A549 (cell line): Measurements from ENCODE around the gene DEAF1. TPM values are rescaled to one million over a fixed set of nuclear protein-coding genes. Genes with fewer than 3 reads are reported as not detected.

ENCODE experiments used
- ATAC-seq, 2 experiments: fragments of 200-7000 bp in 1 of 2; fragments of >200 bp in 1 of 2; cut with Nextera tagmentation in 1 of 2; cut with Tn5 transposase in 1 of 2; 3 replicates each; pipeline versions ENCODE4 v1.8.0 to v1.9.1; 2018 to 2020; ENCODE audit warnings: mild to moderate bottlenecking in 1 of 2, moderate library complexity in 1 of 2
- CTCF ChIA-PET: fragments of 300-600 bp; sonication (Branson Sonifier 250); formaldehyde crosslinking; extraction: SDS; loops from one replicate; lab custom pipeline; 2021; ENCODE audit warnings: antibody characterized with exemption, inconsistent platforms; lab: Yijun Ruan, JAX
- POLR2A ChIA-PET: fragments of 350-600 bp; formaldehyde crosslinking; extraction: SDS; loops from one replicate; lab custom pipeline; 2021; ENCODE audit warnings: antibody characterized with exemption, inconsistent platforms; lab: Yijun Ruan, JAX
- DNase-seq, 2 experiments: peaks; one replicate each; pipeline versions ENCODE4 v3.0.0 to v3.0.0-alpha.2; 2011 to 2016; ENCODE audit warnings: low read depth in 1 of 2, low spot score in 1 of 2
- FAIRE-seq: peaks from 2 replicates; lab custom pipeline; 2011; peaks lifted over from hg19 to GRCh38; lab: Jason Lieb, UNC
- H3K27ac ChIP-seq, 2 experiments: fragments of >200 bp; sonication (Bioruptor Twin); formaldehyde crosslinking; 3 replicates each; pipeline ENCODE4 v1.5.1; 2016 to 2017
- H3K4me1 ChIP-seq: fragments of >200 bp; sonication (Bioruptor Twin); formaldehyde crosslinking; 3 replicates; pipeline ENCODE4 v1.6.1; 2016
- H3K4me2 ChIP-seq: fragments of >200 bp; sonication (Bioruptor Twin); formaldehyde crosslinking; 3 replicates; pipeline ENCODE4 v1.6.1; 2016
- H3K4me3 ChIP-seq: fragments of >200 bp; sonication (Bioruptor Twin); formaldehyde crosslinking; 3 replicates; pipeline ENCODE4 v1.5.1; 2016
- H3K9me3 ChIP-seq: fragments of >200 bp; sonication (Bioruptor Twin); formaldehyde crosslinking; 3 replicates; pipeline ENCODE4 v1.6.1; 2016
- CBX8 ChIP-seq: fragments of 200-600 bp; sonication (generic); IDR thresholded peaks from 2 replicates; pipeline ENCODE4 v1.6.1; 2016
- CEBPB ChIP-seq, 2 experiments: fragments of >200 bp in 1 of 2; sonication (Bioruptor Twin) in 1 of 2; formaldehyde crosslinking in 1 of 2; IDR thresholded peaks; 2 replicates each; pipeline ENCODE4 v1.6.1; 2012 to 2016
- CHD4 ChIP-seq: fragments of 200-600 bp; sonication (generic); IDR thresholded peaks from 2 replicates; pipeline ENCODE4 v1.6.1; 2016; ENCODE audit warnings: antibody characterized with exemption, mild to moderate bottlenecking, borderline replicate concordance
- HDAC2 ChIP-seq: fragments of 200-600 bp; sonication (generic); IDR thresholded peaks from 2 replicates; pipeline ENCODE4 v1.6.1; 2016
- HOXB13 ChIP-seq: fragments of 250-450 bp; sonication (Bioruptor Pico); IDR thresholded peaks from 2 replicates; pipeline ENCODE4 v1.5.0; 2020; ENCODE audit warnings: low read depth, mild to moderate bottlenecking, moderate library complexity
- JUN ChIP-seq, 2 experiments: fragments of >200 bp; sonication (Bioruptor Twin); formaldehyde crosslinking; IDR thresholded peaks; 2 replicates in 1 of 2; 3 replicates in 1 of 2; pipeline ENCODE4 v1.6.1; 2016 to 2017
- JUNB ChIP-seq: fragments of >200 bp; sonication (Bioruptor Twin); formaldehyde crosslinking; IDR thresholded peaks from 2 replicates; pipeline ENCODE4 v1.6.1; 2016
- KDM1A ChIP-seq: fragments of 200-600 bp; sonication (generic); IDR thresholded peaks from 2 replicates; pipeline ENCODE4 v1.6.1; 2016; ENCODE audit warnings: low read depth, mild to moderate bottlenecking
- KDM5A ChIP-seq: fragments of 200-600 bp; sonication (generic); IDR thresholded peaks from 2 replicates; pipeline ENCODE4 v1.6.1; 2016; ENCODE audit warnings: antibody characterized with exemption, mild to moderate bottlenecking
- MAZ ChIP-seq: fragments of 150-350 bp; IDR thresholded peaks from 2 replicates; pipeline ENCODE4 v1.6.1; 2014; ENCODE audit warnings: antibody characterized with exemption, low read depth, low read length, borderline replicate concordance
- RARB ChIP-seq: fragments of 250-450 bp; sonication (Bioruptor Pico); IDR thresholded peaks from 2 replicates; pipeline ENCODE4 v1.8.0; 2021; ENCODE audit warnings: mild to moderate bottlenecking, moderate library complexity
- RFX5 ChIP-seq: fragments of 450-650 bp; IDR thresholded peaks from 2 replicates; pipeline ENCODE4 v1.7.1; 2014; ENCODE audit warnings: antibody characterized with exemption, mild to moderate bottlenecking, moderate library complexity
- RNF2 ChIP-seq: fragments of 200-600 bp; sonication (generic); IDR thresholded peaks from 2 replicates; pipeline ENCODE4 v1.6.1; 2016; ENCODE audit warnings: low read depth, mild to moderate bottlenecking, antibody characterized with exemption, moderate library complexity, borderline replicate concordance
- WGBS: methylation state at CpG from one replicate; pipeline ENCODE4 v1.1.6; 2017; ENCODE audit errors: missing lambda C conversion rate; 5-methylcytosine and 5-hydroxymethylcytosine counted together
- polyA plus RNA-seq, 4 experiments: library from polyadenylated mRNA; depleted of rRNA in 3 of 4; stranded (reverse); fragments of >200 nt; fragmentation: RNase III in 1 of 4; extraction: RNeasy Plus Mini Kit Qiagen cat#74134 plus additional on column Dnase treatment in 1 of 4; gene quantifications; 2 replicates in 3 of 4; 3 replicates in 1 of 4; pipeline ENCODE4 v1.2.3, GENCODE V29; 2011 to 2017
- TF ChIP-seq, protein P1 (sequence below): fragments of 250-450 bp; sonication (Bioruptor Pico); IDR thresholded peaks from 2 replicates; pipeline ENCODE4 v1.5.0; 2020; ENCODE audit warnings: low read depth, mild to moderate bottlenecking, moderate library complexity
- TF ChIP-seq, protein P2 (sequence below): fragments of >200 bp; sonication (Bioruptor Twin); formaldehyde crosslinking; IDR thresholded peaks from 2 replicates; pipeline ENCODE4 v1.6.1; 2016
- TF ChIP-seq, protein P3 (sequence below): IDR thresholded peaks from 2 replicates; pipeline ENCODE4 v1.6.1; 2012; ENCODE audit warnings: low read depth, borderline replicate concordance

Gene DEAF1
- polyA plus RNA-seq, 2 of the 4 experiments (the other 2 are of a cell fraction): 16.0 to 24.0 TPM

DNA sequence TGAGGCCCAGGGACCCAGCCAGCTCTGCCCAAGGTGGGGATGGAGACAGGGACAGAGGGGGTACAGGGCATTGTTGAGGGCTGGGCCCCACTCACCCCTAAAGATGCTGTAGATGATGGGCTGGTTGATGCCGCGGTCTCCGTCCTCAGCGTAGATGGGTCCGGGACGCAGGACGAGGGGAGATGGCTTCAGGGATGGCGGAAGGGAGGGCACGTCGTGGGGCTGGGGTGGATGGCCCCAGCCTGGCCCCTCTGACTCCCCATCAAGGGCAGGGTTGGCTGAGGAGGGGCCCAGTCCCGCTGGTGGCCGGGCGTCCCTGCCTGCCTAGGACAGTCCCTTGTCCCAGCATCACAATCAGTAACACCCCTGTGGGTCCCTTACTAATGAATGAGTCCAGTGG is 74.8 kb downstream of the DEAF1 start (continued):
- TF ChIP-seq, protein P1, sequence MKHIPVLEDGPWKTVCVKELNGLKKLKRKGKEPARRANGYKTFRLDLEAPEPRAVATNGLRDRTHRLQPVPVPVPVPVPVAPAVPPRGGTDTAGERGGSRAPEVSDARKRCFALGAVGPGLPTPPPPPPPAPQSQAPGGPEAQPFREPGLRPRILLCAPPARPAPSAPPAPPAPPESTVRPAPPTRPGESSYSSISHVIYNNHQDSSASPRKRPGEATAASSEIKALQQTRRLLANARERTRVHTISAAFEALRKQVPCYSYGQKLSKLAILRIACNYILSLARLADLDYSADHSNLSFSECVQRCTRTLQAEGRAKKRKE: no peak

DNA sequence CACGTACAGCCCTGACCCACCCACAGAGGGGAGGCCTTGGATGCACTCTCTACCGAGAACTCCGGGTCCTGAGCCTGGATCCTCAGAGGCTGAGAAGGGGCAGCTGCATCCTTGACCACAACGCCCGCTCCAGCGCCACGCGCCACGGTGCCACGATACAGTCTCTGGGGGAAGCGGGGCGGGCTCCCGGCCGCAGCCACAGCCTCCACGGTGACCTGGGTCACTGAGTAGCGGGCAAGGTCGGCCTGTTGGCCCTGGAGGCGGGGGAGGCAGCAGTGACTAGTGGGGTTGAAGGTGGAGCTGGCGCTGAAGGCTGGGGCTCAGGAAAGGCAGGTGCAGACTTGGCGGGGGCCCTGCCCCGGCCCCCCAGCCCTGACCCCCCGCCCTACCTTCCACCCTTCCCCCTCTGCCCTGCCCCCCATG is 75.4 kb downstream of the DEAF1 start:
- H3K9me3 ChIP-seq: no peaks in the 10 kb centered on the region
- FAIRE-seq (no peak), DNase-seq (no peak), ATAC-seq (no peak)
- WGBS: 87% methylated on average over 14 of the region's 22 CpGs
- ChIA-PET POLR2A (no interaction called here), CTCF (interaction anchor here (1.2 kb wide), 1 partner anchor 9 kb away, joined by 3 read pairs; no protein-coding TSS in a partner anchor)
- no peak overlapping the region for H3K4me3 ChIP-seq
- H3K4me2 ChIP-seq: no peak overlapping the region
- TF ChIP-seq CHD4 (no peak), RNF2 (no peak), KDM1A (no peak), JUN (IDR thresholded peaks at IDR 0.05) (no peak), MAZ (no peak), RFX5 (no peak), HDAC2 (no peak), JUNB (no peak), HOXB13 (CRISPR knock-in tag) (no peak), KDM5A (no peak)
- TF ChIP-seq, protein P2, sequence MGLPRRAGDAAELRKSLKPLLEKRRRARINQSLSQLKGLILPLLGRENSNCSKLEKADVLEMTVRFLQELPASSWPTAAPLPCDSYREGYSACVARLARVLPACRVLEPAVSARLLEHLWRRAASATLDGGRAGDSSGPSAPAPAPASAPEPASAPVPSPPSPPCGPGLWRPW: no peak
- TF ChIP-seq, protein P3, sequence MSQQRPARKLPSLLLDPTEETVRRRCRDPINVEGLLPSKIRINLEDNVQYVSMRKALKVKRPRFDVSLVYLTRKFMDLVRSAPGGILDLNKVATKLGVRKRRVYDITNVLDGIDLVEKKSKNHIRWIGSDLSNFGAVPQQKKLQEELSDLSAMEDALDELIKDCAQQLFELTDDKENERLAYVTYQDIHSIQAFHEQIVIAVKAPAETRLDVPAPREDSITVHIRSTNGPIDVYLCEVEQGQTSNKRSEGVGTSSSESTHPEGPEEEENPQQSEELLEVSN: no peak
- peaks cover 27% of the 10 kb centered on the region for H3K4me1 ChIP-seq
- H3K27ac ChIP-seq: no peak overlapping the region

DNA sequence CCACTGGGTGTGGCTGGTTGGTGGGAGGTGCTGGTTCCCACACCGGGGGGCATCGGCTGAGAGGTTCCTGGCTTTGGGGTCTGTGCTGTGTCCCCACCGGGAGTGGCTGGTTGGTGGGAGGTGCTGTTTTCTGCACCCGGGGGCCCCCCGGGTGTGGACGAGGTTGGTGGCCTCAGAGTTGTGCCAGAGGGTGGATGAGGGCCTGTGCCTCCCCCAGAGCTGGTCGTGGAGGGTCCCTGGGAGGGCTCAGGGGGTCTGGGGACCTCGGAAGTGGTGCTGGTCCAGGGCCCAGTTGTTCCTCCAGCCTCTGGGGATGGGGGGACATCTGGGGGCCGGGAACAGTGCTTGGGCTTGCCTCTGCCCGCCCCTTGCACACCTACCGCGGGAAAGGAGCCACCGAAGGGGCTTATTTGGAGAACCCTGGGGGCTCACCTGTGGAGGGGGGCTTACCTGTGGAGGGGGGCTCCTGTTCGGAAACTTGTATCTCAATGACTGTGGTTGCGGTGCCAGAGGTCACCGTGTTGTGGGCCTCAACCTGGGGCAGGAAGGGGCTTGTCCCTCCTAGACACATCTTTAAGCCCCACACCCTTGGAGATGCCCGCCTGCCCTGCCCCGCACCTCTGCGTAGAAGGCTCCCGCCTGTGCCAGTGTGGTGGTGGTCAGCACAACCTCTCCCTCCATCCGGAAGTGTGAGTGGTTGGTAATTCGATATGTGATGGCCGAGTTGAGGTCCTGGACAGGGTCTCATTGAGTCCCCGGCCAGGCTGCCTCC is 76.0 kb downstream of the DEAF1 start:
- DNase-seq (no peak), FAIRE-seq (no peak), ATAC-seq (no peak)
- ChIA-PET CTCF (interaction anchor here (1.2 kb wide), 1 partner anchor 9 kb away, joined by 3 read pairs; no protein-coding TSS in a partner anchor), POLR2A (no interaction called here)
- H3K4me3 ChIP-seq: no peak overlapping the region
- TF ChIP-seq HOXB13 (CRISPR knock-in tag) (no peak), RARB (CRISPR knock-in tag) (no peak), CBX8 (no peak)
- TF ChIP-seq, protein P2: no peak
- 87% methylated on average over 18 of the region's 24 CpGs for WGBS
- H3K4me2 ChIP-seq: no peak overlapping the region
- no peaks in the 10 kb centered on the region for H3K9me3 ChIP-seq
- peaks cover 21% of the 10 kb centered on the region for H3K4me1 ChIP-seq
- no peak overlapping the region for H3K27ac ChIP-seq

DNA sequence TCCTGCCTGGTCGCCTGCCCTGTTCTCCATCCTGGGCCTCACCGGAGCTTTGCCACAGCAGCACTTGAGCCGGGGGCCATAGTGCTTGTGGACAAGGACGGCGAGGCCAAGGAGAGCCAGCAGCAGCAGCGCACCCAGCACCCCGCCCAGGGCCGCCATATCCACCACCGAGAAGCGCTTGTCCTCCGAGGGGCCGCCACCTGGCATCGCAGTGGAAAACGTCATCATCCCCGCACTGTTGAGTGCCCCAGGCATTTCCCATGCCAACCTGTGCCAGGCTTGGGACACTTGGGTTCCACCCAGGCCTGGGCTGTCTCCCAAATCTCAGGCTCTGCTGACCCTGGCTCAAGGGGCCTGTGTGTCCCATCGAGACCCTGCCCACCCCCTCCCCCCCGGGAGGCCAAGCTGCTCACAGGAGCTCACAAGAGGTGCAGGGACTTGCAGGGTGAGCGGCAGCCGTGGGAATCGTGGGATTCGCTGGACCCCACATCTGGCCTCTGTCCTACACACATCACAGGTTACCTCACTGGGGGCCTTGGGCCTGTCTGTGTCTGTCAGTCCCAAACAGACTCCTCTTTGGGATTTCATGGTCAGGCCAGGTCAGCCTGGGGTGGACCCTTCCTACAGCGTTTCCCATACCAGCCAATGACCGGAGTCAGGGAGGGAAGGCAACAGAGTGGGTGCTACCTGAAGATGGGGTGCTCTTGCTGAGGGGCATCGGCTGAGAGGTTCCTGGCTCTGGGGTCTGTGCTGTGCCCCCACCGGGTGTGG is 76.9 kb downstream of the DEAF1 start:
- 84% methylated on average over 17 of the region's 25 CpGs for WGBS
- TF ChIP-seq CEBPB (IDR thresholded peaks at IDR 0.05) (no peak), RARB (CRISPR knock-in tag) (no peak)
- DNase-seq (no peak), FAIRE-seq (no peak), ATAC-seq (no peak)
- POLR2A ChIA-PET: no interaction called here
- Histone ChIP-seq H3K4me3 (no peak overlapping the region), H3K9me3 (no peaks in the 10 kb centered on the region), H3K4me2 (no peak overlapping the region), H3K27ac (no peak overlapping the region), H3K4me1 (peaks cover 13% of the 10 kb centered on the region; the same call in 2 of the 3 replicates)
- CTCF ChIA-PET: no interaction called here
